ENCODE data around the gene MLIP. TPM values are rescaled to one million over a fixed set of nuclear protein-coding genes. Genes with fewer than 3 reads are reported as not detected.

Gene MLIP
- total RNA-seq, 4 donors from 2014 or later = 8.8 to 32.1 (median 15.3) TPM; not detected in 1

GRCh38 chr6:54222217-54222616, 111.0 kb downstream of the MLIP start:
- TF ChIP-seq POLR2A (IDR thresholded peaks at IDR 0.05) = no peak
- TF ChIP-seq, protein P1, sequence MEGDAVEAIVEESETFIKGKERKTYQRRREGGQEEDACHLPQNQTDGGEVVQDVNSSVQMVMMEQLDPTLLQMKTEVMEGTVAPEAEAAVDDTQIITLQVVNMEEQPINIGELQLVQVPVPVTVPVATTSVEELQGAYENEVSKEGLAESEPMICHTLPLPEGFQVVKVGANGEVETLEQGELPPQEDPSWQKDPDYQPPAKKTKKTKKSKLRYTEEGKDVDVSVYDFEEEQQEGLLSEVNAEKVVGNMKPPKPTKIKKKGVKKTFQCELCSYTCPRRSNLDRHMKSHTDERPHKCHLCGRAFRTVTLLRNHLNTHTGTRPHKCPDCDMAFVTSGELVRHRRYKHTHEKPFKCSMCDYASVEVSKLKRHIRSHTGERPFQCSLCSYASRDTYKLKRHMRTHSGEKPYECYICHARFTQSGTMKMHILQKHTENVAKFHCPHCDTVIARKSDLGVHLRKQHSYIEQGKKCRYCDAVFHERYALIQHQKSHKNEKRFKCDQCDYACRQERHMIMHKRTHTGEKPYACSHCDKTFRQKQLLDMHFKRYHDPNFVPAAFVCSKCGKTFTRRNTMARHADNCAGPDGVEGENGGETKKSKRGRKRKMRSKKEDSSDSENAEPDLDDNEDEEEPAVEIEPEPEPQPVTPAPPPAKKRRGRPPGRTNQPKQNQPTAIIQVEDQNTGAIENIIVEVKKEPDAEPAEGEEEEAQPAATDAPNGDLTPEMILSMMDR (IDR thresholded peaks at IDR 0.05) = no peak
- H3K36me3 ChIP-seq = no peaks in the 10 kb centered on the region

DNA sequence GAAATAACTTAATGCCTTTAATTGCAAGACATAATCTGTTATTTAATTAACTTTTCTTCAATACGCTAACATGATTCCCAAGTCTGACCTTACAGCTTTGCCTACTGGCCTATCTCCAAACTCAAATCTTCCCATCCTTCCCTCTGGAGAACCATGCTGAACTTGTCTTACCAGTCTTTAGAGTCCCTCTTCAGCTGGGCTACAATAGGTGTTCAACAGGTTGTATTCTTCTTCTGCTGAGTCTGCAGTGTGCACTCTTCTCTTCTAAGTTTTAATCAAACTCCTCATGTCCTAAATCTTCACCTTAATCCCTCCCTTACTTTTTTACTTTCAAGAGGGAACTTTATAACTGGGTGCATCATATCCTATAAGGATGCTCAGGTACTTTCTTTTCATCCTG, 121.5 kb downstream of the MLIP start:
- Histone ChIP-seq H3K27ac (no peak overlapping the region), H3K4me1 (no peaks in the 10 kb centered on the region), H3K36me3 (no peaks in the 10 kb centered on the region), H3K4me3 (no peak overlapping the region), H3K9me3 (no peaks in the 10 kb centered on the region), H3K27me3 (no peaks in the 10 kb centered on the region)
- DNase-seq = no peak
- TF ChIP-seq POLR2A (IDR thresholded peaks at IDR 0.05) = no peak

More at GRCh38 chr6:54222217-54222616, 111.0 kb downstream of the MLIP start:
- no peak for DNase-seq
- Histone ChIP-seq H3K4me3 (no peak overlapping the region), H3K27ac (no peak overlapping the region), H3K9me3 (no peaks in the 10 kb centered on the region), H3K4me1 (no peaks in the 10 kb centered on the region), H3K27me3 (no peaks in the 10 kb centered on the region)

DNA sequence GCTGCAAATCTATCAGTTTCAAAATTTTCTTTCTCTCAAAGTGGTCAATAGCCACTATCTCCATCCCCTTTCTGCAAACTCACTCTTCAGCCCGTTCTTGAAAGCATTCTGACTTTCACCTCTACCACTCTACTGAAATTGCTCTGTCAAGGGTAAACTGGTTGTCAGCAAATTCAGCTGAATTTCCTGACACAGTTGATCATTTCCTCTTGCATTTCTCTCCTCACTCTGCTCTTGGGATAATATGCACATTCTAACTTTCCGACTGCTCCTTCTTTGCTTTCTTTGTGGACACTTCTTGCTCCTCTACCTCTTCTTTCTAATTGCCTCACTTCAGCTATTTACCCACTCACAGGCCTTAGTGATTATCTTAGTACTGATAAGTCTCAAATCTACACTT, 123.3 kb downstream of the MLIP start:
- H3K9me3 ChIP-seq = no peaks in the 10 kb centered on the region
- no peak overlapping the region for H3K27ac ChIP-seq
- no peak overlapping the region for H3K4me3 ChIP-seq
- no peaks in the 10 kb centered on the region for H3K36me3 ChIP-seq
- TF ChIP-seq, protein P1 (IDR thresholded peaks at IDR 0.05) = no peak
- no peak for TF ChIP-seq POLR2A (IDR thresholded peaks at IDR 0.05)
- H3K4me1 ChIP-seq = no peaks in the 10 kb centered on the region
- H3K27me3 ChIP-seq = no peaks in the 10 kb centered on the region
- DNase-seq = no peak

- Histone ChIP-seq H3K36me3 (no peaks in the 10 kb centered on the region), H3K27me3 (no peaks in the 10 kb centered on the region), H3K27ac (no peak overlapping the region), H3K4me1 (no peaks in the 10 kb centered on the region), H3K4me3 (no peak overlapping the region), H3K9me3 (no peaks in the 10 kb centered on the region)
- TF ChIP-seq POLR2A (IDR thresholded peaks at IDR 0.05) = no peak
- TF ChIP-seq, protein P1 (IDR thresholded peaks at IDR 0.05) = no peak
- no peak for DNase-seq
These were observed 125.7 kb downstream of the MLIP start for GRCh38 chr6:54236984-54237383.

DNA sequence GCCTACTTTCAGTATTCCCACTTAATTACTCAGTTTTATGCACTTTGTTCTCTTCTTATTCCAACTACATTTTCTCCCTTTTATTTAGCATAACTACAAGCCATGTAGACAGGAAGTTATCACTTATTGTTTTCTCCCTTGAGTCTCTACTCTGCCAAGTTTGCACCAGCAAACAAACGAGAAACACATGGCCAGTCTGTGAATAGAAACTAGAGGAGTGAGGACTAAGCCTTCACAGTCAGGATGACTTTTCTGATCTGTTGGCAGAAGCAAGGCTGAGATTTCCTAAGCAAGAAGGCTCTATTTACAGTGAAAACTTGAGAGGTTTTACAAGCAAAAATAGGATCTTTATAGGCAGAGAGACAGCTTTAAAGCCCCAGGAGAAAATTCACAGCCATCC, 127.2 kb downstream of the MLIP start:
- no peak for TF ChIP-seq POLR2A (IDR thresholded peaks at IDR 0.05)
- TF ChIP-seq, protein P1 (IDR thresholded peaks at IDR 0.05) = no peak
- no peak overlapping the region for H3K27ac ChIP-seq
- H3K9me3 ChIP-seq = no peaks in the 10 kb centered on the region
- no peaks in the 10 kb centered on the region for H3K4me1 ChIP-seq
- DNase-seq = no peak
- H3K36me3 ChIP-seq = no peaks in the 10 kb centered on the region
- no peaks in the 10 kb centered on the region for H3K27me3 ChIP-seq
- no peak overlapping the region for H3K4me3 ChIP-seq

DNA sequence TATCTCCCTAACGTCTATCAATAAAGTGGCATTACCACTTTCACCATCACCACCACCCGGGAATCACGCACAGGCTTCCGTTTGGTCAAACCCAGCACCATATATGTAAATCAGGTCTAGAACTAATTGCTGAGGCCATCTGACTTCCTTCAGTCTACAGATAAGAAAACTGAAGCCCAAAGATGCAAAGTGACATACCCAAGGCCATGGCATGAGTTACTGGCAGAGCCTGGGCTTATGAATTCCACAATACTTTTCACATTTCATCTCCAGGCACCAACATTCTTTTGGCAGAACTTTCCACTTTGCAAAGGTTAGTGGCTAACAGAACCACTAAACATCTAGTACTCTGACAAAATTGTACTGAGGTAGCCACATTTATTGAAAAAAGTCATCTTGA, 132.5 kb downstream of the MLIP start:
- Histone ChIP-seq H3K27me3 (no peaks in the 10 kb centered on the region), H3K9me3 (no peaks in the 10 kb centered on the region), H3K27ac (no peak overlapping the region), H3K4me1 (no peaks in the 10 kb centered on the region), H3K36me3 (no peaks in the 10 kb centered on the region), H3K4me3 (no peak overlapping the region)
- no peak for DNase-seq
- TF ChIP-seq, protein P1 (IDR thresholded peaks at IDR 0.05) = no peak
- TF ChIP-seq POLR2A (IDR thresholded peaks at IDR 0.05) = no peak

All from Peyer's patch (tissue), 4 donors.